Measurements from ENCODE around the gene RAD54L.
"Not testable (repeated sequence)": the region's sequence is repeated elsewhere in the genome, so short reads cannot be mapped to it uniquely, and the experiment has no call there.

RAD54L gene

GRCh38 chr1:46218443-46218842, 29.1 kb upstream of the RAD54L start:
- no peak overlapping the region for H3K9ac ChIP-seq (ENCODE audit: low read length)
- H3K36me3 ChIP-seq (ENCODE audit: control insufficient read depth, insufficient read depth, low read length, severe bottlenecking) = no peaks in the 10 kb centered on the region
- H3K9me3 ChIP-seq (ENCODE audit: control insufficient read depth, low read length) = no peaks in the 10 kb centered on the region
- DNase-seq (ENCODE audit: low read depth) = no peak
- no peaks in the 10 kb centered on the region for H3K27me3 ChIP-seq (replicated peaks; ENCODE audit: control insufficient read depth, insufficient read depth, low read length)
- no peaks in the 10 kb centered on the region for H3K4me1 ChIP-seq (ENCODE audit: control insufficient read depth, insufficient read depth, low read length)
- no peak overlapping the region for H3K4me3 ChIP-seq (ENCODE audit: low read length)

GRCh38 chr1:46219551-46220520, 27.7 kb upstream of the RAD54L start:
- Histone ChIP-seq H3K9ac (ENCODE audit: low read length) (no peak overlapping the region), H3K27me3 (replicated peaks; ENCODE audit: control insufficient read depth, insufficient read depth, low read length) (no peaks in the 10 kb centered on the region), H3K4me3 (ENCODE audit: low read length) (no peak overlapping the region), H3K36me3 (ENCODE audit: control insufficient read depth, insufficient read depth, low read length, severe bottlenecking) (no peaks in the 10 kb centered on the region), H3K9me3 (ENCODE audit: control insufficient read depth, low read length) (no peaks in the 10 kb centered on the region), H3K4me1 (ENCODE audit: control insufficient read depth, insufficient read depth, low read length) (no peaks in the 10 kb centered on the region)
- DNase-seq (ENCODE audit: low read depth) = no peak

GRCh38 chr1:46220808-46221207, 26.8 kb upstream of the RAD54L start:
- Histone ChIP-seq H3K4me1 (ENCODE audit: control insufficient read depth, insufficient read depth, low read length) (no peaks in the 10 kb centered on the region), H3K4me3 (ENCODE audit: low read length) (no peak overlapping the region), H3K36me3 (ENCODE audit: control insufficient read depth, insufficient read depth, low read length, severe bottlenecking) (no peaks in the 10 kb centered on the region), H3K9ac (ENCODE audit: low read length) (no peak overlapping the region), H3K9me3 (ENCODE audit: control insufficient read depth, low read length) (no peaks in the 10 kb centered on the region), H3K27me3 (replicated peaks; ENCODE audit: control insufficient read depth, insufficient read depth, low read length) (no peaks in the 10 kb centered on the region)
- no peak for DNase-seq (ENCODE audit: low read depth)

GRCh38 chr1:46221749-46222148, 25.8 kb upstream of the RAD54L start:
- no peak overlapping the region for H3K9ac ChIP-seq (ENCODE audit: low read length)
- H3K4me1 ChIP-seq (ENCODE audit: control insufficient read depth, insufficient read depth, low read length) = no peaks in the 10 kb centered on the region
- no peaks in the 10 kb centered on the region for H3K9me3 ChIP-seq (ENCODE audit: control insufficient read depth, low read length)
- no peaks in the 10 kb centered on the region for H3K36me3 ChIP-seq (ENCODE audit: control insufficient read depth, insufficient read depth, low read length, severe bottlenecking)
- H3K27me3 ChIP-seq (replicated peaks; ENCODE audit: control insufficient read depth, insufficient read depth, low read length) = no peaks in the 10 kb centered on the region
- no peak for DNase-seq (ENCODE audit: low read depth)
- H3K4me3 ChIP-seq (ENCODE audit: low read length) = no peak overlapping the region

- not testable (repeated sequence) for H3K4me3 ChIP-seq (ENCODE audit: low read length); H3K9me3 ChIP-seq (ENCODE audit: control insufficient read depth, low read length); DNase-seq (ENCODE audit: low read depth); H3K36me3 ChIP-seq (ENCODE audit: control insufficient read depth, insufficient read depth, low read length, severe bottlenecking); H3K4me1 ChIP-seq (ENCODE audit: control insufficient read depth, insufficient read depth, low read length); H3K9ac ChIP-seq (ENCODE audit: low read length); H3K27me3 ChIP-seq (replicated peaks; ENCODE audit: control insufficient read depth, insufficient read depth, low read length)
These were observed 24.5 kb upstream of the RAD54L start for GRCh38 chr1:46223055-46223454.

- no peaks in the 10 kb centered on the region for H3K27me3 ChIP-seq (replicated peaks; ENCODE audit: control insufficient read depth, insufficient read depth, low read length)
- H3K9ac ChIP-seq (ENCODE audit: low read length) = no peak overlapping the region
- no peak overlapping the region for H3K4me3 ChIP-seq (ENCODE audit: low read length)
- peak; percentile 93 for DNase-seq (ENCODE audit: low read depth)
- no peaks in the 10 kb centered on the region for H3K4me1 ChIP-seq (ENCODE audit: control insufficient read depth, insufficient read depth, low read length)
- no peaks in the 10 kb centered on the region for H3K9me3 ChIP-seq (ENCODE audit: control insufficient read depth, low read length)
- H3K36me3 ChIP-seq (ENCODE audit: control insufficient read depth, insufficient read depth, low read length, severe bottlenecking) = no peaks in the 10 kb centered on the region
These were observed 24.1 kb upstream of the RAD54L start for GRCh38 chr1:46223472-46223943.

- H3K27me3 ChIP-seq (replicated peaks; ENCODE audit: control insufficient read depth, insufficient read depth, low read length) = no peaks in the 10 kb centered on the region
- H3K36me3 ChIP-seq (ENCODE audit: control insufficient read depth, insufficient read depth, low read length, severe bottlenecking) = no peaks in the 10 kb centered on the region
- no peak overlapping the region for H3K9ac ChIP-seq (ENCODE audit: low read length)
- H3K4me1 ChIP-seq (ENCODE audit: control insufficient read depth, insufficient read depth, low read length) = no peaks in the 10 kb centered on the region
- H3K9me3 ChIP-seq (ENCODE audit: control insufficient read depth, low read length) = no peaks in the 10 kb centered on the region
- no peak for DNase-seq (ENCODE audit: low read depth)
- H3K4me3 ChIP-seq (ENCODE audit: low read length) = no peak overlapping the region
These were observed 22.6 kb upstream of the RAD54L start for GRCh38 chr1:46224966-46225365.

- H3K9me3 ChIP-seq (ENCODE audit: control insufficient read depth, low read length); H3K36me3 ChIP-seq (ENCODE audit: control insufficient read depth, insufficient read depth, low read length, severe bottlenecking); H3K4me1 ChIP-seq (ENCODE audit: control insufficient read depth, insufficient read depth, low read length); DNase-seq (ENCODE audit: low read depth); H3K27me3 ChIP-seq (replicated peaks; ENCODE audit: control insufficient read depth, insufficient read depth, low read length); H3K4me3 ChIP-seq (ENCODE audit: low read length); H3K9ac ChIP-seq (ENCODE audit: low read length): not testable (repeated sequence)
These were observed 16.3 kb upstream of the RAD54L start for GRCh38 chr1:46231231-46231630.

- H3K9ac ChIP-seq (ENCODE audit: low read length) = no peak overlapping the region
- peaks cover 4% of the 10 kb centered on the region for H3K4me1 ChIP-seq (ENCODE audit: control insufficient read depth, insufficient read depth, low read length)
- no peak overlapping the region for H3K4me3 ChIP-seq (ENCODE audit: low read length)
- peaks cover 16% of the 10 kb centered on the region for H3K9me3 ChIP-seq (ENCODE audit: control insufficient read depth, low read length)
- H3K36me3 ChIP-seq (ENCODE audit: control insufficient read depth, insufficient read depth, low read length, severe bottlenecking) = no peaks in the 10 kb centered on the region
- H3K27me3 ChIP-seq (replicated peaks; ENCODE audit: control insufficient read depth, insufficient read depth, low read length) = no peaks in the 10 kb centered on the region
- DNase-seq (ENCODE audit: low read depth) = no peak
These were observed 10.7 kb upstream of the RAD54L start for GRCh38 chr1:46236882-46237281.

GRCh38 chr1:46238865-46239264, 8.7 kb upstream of the RAD54L start:
- DNase-seq (ENCODE audit: low read depth); H3K4me3 ChIP-seq (ENCODE audit: low read length); H3K4me1 ChIP-seq (ENCODE audit: control insufficient read depth, insufficient read depth, low read length); H3K9ac ChIP-seq (ENCODE audit: low read length); H3K27me3 ChIP-seq (replicated peaks; ENCODE audit: control insufficient read depth, insufficient read depth, low read length); H3K36me3 ChIP-seq (ENCODE audit: control insufficient read depth, insufficient read depth, low read length, severe bottlenecking): not testable (repeated sequence)
- peaks cover 16% of the 10 kb centered on the region for H3K9me3 ChIP-seq (ENCODE audit: control insufficient read depth, low read length)

- H3K4me1 ChIP-seq (ENCODE audit: control insufficient read depth, insufficient read depth, low read length); DNase-seq (ENCODE audit: low read depth); H3K4me3 ChIP-seq (ENCODE audit: low read length); H3K27me3 ChIP-seq (replicated peaks; ENCODE audit: control insufficient read depth, insufficient read depth, low read length); H3K36me3 ChIP-seq (ENCODE audit: control insufficient read depth, insufficient read depth, low read length, severe bottlenecking); H3K9ac ChIP-seq (ENCODE audit: low read length): not testable (repeated sequence)
- peaks cover 11% of the 10 kb centered on the region for H3K9me3 ChIP-seq (ENCODE audit: control insufficient read depth, low read length)
These were observed 5.8 kb upstream of the RAD54L start for GRCh38 chr1:46241733-46242132.

Data from adipocyte (in vitro differentiated cells).